Activated CD4-positive, CD25-positive, alpha-beta regulatory T cell treated with anti-CD3 and anti-CD28 coated beads, Interleukin-2, amount 50 U/mL, for 72 hours (primary cell): ENCODE results near the gene PLEKHH1.

Experiments
- DNase-seq: peaks from one replicate; pipeline ENCODE4 v3.0.0; 2021

Gene PLEKHH1

DNA sequence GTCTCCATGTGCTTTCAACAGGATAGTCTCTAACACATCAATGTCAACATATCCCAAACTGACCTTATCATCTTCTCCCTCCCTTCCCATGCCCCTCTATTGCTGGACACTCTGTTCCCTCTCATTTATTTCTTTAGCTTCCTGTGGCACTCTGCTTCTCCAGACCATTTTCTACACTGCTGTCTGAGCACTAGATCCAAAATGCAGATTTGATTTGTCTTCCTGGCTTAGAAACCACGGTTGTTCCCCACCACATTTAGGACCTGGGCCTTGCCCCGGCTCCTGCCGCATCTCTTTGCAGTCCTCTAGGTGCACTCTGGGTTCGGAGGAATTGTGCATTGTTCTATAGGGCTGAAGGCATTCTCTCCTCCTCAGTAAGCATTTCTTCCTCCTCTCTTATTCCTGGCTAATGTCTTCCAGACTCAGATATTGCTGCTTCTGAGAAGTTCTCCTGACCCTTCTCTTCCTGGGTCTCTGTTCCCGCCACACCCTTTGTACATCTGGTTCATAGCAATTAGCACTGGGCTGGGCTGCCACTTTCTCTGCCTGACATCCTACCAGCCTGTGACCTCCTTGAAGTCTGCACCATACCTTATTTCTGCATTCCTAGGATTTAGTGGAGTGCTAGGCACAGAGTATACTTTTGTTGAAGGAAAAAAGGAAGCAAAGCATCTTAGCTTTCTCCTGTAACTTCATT lies 100.5 kb downstream of the PLEKHH1 start:
- DNase-seq: no peak

DNA sequence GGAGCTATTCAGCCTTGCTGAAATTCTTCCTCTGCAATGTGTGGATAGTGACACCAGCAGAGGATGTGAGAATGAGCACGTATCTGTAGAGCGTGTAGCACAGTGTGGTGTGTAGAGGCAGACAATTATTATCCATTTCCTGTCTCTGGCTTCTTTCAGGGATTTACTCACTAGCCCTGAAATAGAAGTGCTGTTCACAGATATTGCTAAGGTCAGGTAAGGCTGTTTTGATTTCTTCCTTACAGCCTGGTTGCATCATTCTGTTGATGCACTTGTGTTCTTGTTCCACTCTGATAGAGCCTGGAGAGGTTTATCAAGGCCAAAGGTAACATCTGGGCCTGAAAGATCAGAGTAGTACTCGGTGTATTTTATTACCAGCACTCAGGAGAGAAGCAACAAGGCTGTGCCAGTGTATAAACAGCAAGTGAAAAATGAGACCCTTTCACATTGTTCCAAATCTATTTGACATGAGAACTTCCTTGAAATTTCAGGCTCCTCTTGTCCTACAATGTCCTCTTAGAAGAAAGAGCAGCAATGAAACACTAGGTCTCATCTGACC lies 103.3 kb downstream of the PLEKHH1 start:
- DNase-seq: no peak

DNA sequence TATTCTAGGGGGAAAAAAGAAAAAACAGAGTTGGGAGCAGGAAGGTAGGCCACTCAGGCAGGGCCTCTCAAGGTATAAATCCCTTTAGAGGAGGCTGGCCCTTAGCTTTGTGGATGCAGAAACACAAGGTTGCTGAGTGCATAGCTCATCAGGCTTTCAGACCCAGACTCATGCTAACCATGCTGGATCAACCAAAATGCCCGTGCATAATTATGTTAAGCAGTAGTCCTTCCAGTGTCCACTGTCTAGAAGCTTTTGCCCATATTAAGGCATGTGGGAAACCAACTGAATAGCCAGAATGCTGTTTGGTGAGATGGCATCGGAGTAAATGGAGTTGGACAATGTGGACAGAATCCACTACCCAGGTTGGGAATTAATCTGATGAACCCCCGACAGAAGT lies 105.6 kb downstream of the PLEKHH1 start:
- no peak for DNase-seq
